Mesendoderm (in vitro differentiated cells): Measurements from ENCODE around the gene SLC35B3. TPM values are rescaled to one million over a fixed set of nuclear protein-coding genes. Genes with fewer than 3 reads are reported as not detected.

Experiments
- DNase-seq: peaks from one replicate; pipeline ENCODE4 v3.0.0; 2013
- H2AK5ac ChIP-seq: 2 replicates; pipeline ENCODE4 v1.6.1; 2013; ENCODE audit warnings: low read length, inconsistent platforms
- H2BK120ac ChIP-seq: 2 replicates; pipeline ENCODE4 v1.6.1; 2013; ENCODE audit warnings: low read depth, mild to moderate bottlenecking, low read length, moderate library complexity, mixed read lengths
- H2BK15ac ChIP-seq: replicated peaks from 2 replicates; pipeline ENCODE4 v1.6.1; 2013; ENCODE audit warnings: low read depth, mild to moderate bottlenecking, moderate library complexity
- H2BK5ac ChIP-seq: 2 replicates; pipeline ENCODE4 v1.6.1; 2013; ENCODE audit warnings: low read length, inconsistent platforms
- H3K18ac ChIP-seq: 2 replicates; pipeline ENCODE4 v1.6.1; 2013; ENCODE audit warnings: mild to moderate bottlenecking, low read length, mixed read lengths
- H3K23ac ChIP-seq: one replicate; pipeline ENCODE4 v1.6.1; 2013; ENCODE audit warnings: low read length
- H3K27ac ChIP-seq: 2 replicates; pipeline ENCODE4 v1.5.1; 2013; ENCODE audit warnings: low read depth, mild to moderate bottlenecking, inconsistent platforms, low read length, moderate library complexity
- H3K27me3 ChIP-seq: 2 replicates; pipeline ENCODE4 v1.6.1; 2013; ENCODE audit warnings: low read length, control low read depth, mild to moderate bottlenecking, inconsistent platforms; ENCODE audit not compliant: insufficient read depth, poor library complexity
- H3K36me3 ChIP-seq: 2 replicates; pipeline ENCODE4 v1.6.1; 2013; ENCODE audit warnings: low read length, inconsistent platforms; ENCODE audit not compliant: control insufficient read depth, insufficient read depth
- H3K4ac ChIP-seq: one replicate; pipeline ENCODE4 v1.6.1; 2013; ENCODE audit warnings: low read depth, mild to moderate bottlenecking, low read length, moderate library complexity
- H3K4me1 ChIP-seq: 2 replicates; pipeline ENCODE4 v1.6.1; 2013; ENCODE audit warnings: low read depth, low read length, inconsistent platforms; ENCODE audit not compliant: control insufficient read depth
- H3K4me2 ChIP-seq: 2 replicates; pipeline ENCODE4 v1.6.1; 2013; ENCODE audit warnings: low read length
- H3K4me3 ChIP-seq: 2 replicates; pipeline ENCODE4 v1.5.1; 2013; ENCODE audit warnings: mild to moderate bottlenecking, low read length
- H3K56ac ChIP-seq: one replicate; pipeline ENCODE4 v1.6.1; 2013; ENCODE audit warnings: low read length
- H3K79me1 ChIP-seq: 2 replicates; pipeline ENCODE4 v1.6.1; 2013; ENCODE audit warnings: low read length, inconsistent platforms
- H3K79me2 ChIP-seq: 2 replicates; pipeline ENCODE4 v1.6.1; 2013; ENCODE audit warnings: mild to moderate bottlenecking, low read length; ENCODE audit not compliant: control insufficient read depth, insufficient read depth
- H3K9ac ChIP-seq: 2 replicates; pipeline ENCODE4 v1.6.1; 2013; ENCODE audit warnings: low read length, inconsistent platforms
- H4K5ac ChIP-seq: one replicate; pipeline ENCODE4 v1.6.1; 2013; ENCODE audit warnings: low read length
- H4K8ac ChIP-seq: one replicate; pipeline ENCODE4 v1.6.1; 2013; ENCODE audit warnings: low read depth, mild to moderate bottlenecking, control low read depth, low read length, moderate library complexity
- WGBS: extraction: QIAGEN DNeasy Blood & Tissue Kit; methylation state at CpG from one replicate; pipeline ENCODE4 v1.1.7; 2013; ENCODE audit warnings: low lambda C conversion rate, missing lambda C conversion rate; ENCODE audit not compliant: insufficient coverage; ENCODE audit errors: extremely low coverage; 5-methylcytosine and 5-hydroxymethylcytosine counted together
- polyA plus RNA-seq, 2 experiments: library from polyadenylated mRNA; stranded (reverse); fragments of 200-250 nt; gene quantifications; one replicate each; pipeline ENCODE4 v1.2.3, GENCODE V29; 2013

The SLC35B3 gene
- polyA plus RNA-seq (2013, experiment 1 of 2): 8.5 TPM
- polyA plus RNA-seq (2013, experiment 2 of 2): 8.5 TPM

DNA sequence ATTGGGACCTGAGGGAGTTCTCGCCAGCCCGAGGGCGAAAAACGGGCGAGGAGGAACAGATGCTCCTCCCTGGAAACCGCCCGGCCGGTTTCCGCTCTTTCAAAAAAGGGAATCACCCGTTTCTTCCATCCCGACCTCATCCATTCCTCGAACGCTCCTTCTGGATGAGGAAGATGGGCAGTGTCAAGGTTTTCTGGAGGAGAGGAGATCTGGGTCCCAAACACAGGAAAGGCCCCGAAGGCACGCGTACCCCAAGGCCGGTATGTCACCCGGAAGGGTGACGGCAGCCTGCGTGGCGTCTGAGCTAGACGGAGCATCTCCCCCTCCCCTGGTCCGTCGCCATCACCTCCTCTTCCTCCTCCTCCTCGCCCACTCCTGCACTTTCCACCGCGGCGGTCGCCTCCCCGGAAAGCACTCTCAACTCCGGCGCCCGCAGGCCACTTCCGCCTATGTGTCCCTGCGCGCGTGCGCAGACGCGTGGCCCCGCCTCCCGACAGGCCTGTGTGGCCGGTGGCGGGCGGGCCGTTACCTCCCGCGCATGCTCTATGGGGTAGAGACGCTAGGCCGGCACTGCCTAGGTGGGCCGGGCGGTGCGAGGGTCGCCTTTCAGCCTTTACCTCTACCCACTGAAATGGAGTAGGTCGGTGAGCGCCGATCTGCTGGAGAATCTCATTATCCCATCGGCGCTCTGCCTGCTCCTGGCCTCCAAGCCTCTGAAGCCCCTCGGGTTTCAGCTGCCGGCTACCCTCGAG lies at the start of gene SLC35B3:
Gene SLC35B3, minus strand, starts transcription at position 453 of the 752 bp plus-strand sequence.
- Histone ChIP-seq H4K5ac (peak within 1 kb of the TSS; percentile 85), H3K27ac (peak within 1 kb of the TSS; percentile 63), H2BK5ac (no peak within 1 kb of the TSS), H3K79me2 (peaks cover 8% of the 10 kb centered on the region), H3K36me3 (no peaks in the 10 kb centered on the region), H3K9ac (peak within 1 kb of the TSS; percentile 96), H3K4me2 (peak within 1 kb of the TSS; percentile 49), H3K4ac (peak within 1 kb of the TSS; percentile 87), H2BK120ac (no peak within 1 kb of the TSS), H3K56ac (peak within 1 kb of the TSS; percentile 97), H3K23ac (peak within 1 kb of the TSS; percentile 59), H3K4me1 (peaks cover 3% of the 10 kb centered on the region), H3K18ac (peak within 1 kb of the TSS; percentile 72), H3K79me1 (no peaks in the 10 kb centered on the region), H3K4me3 (peak within 1 kb of the TSS; percentile 96), H3K27me3 (no peaks in the 10 kb centered on the region), H2BK15ac (no peak within 1 kb of the TSS), H4K8ac (no peak within 1 kb of the TSS), H2AK5ac (peak within 1 kb of the TSS; percentile 41)
- peak; percentile 95 for DNase-seq
- WGBS: no CpG with 5 or more reads among the region's 62 CpGs

- H3K36me3 ChIP-seq: no peaks in the 10 kb centered on the region
- H3K27ac ChIP-seq: no peak overlapping the region
- H3K79me2 ChIP-seq: no peaks in the 10 kb centered on the region
- no peak overlapping the region for H4K8ac ChIP-seq
- WGBS: 100% methylated on average over 1 of the region's 1 CpG
- no peak overlapping the region for H2BK120ac ChIP-seq
- no peak overlapping the region for H2AK5ac ChIP-seq
- no peak overlapping the region for H3K23ac ChIP-seq
- H2BK15ac ChIP-seq: no peak overlapping the region
- no peak overlapping the region for H2BK5ac ChIP-seq
- H3K4me1 ChIP-seq: no peaks in the 10 kb centered on the region
- H4K5ac ChIP-seq: no peak overlapping the region
- H3K4me3 ChIP-seq: no peak overlapping the region
- no peak for DNase-seq
- H3K79me1 ChIP-seq: no peaks in the 10 kb centered on the region
- H3K4me2 ChIP-seq: no peak overlapping the region
- H3K4ac ChIP-seq: no peak overlapping the region
- no peak overlapping the region for H3K18ac ChIP-seq
- H3K27me3 ChIP-seq: no peaks in the 10 kb centered on the region
- H3K9ac ChIP-seq: no peak overlapping the region
- no peak overlapping the region for H3K56ac ChIP-seq
Observed at GRCh38 chr6:8483650-8484049, 48.3 kb upstream of the SLC35B3 start.

DNA sequence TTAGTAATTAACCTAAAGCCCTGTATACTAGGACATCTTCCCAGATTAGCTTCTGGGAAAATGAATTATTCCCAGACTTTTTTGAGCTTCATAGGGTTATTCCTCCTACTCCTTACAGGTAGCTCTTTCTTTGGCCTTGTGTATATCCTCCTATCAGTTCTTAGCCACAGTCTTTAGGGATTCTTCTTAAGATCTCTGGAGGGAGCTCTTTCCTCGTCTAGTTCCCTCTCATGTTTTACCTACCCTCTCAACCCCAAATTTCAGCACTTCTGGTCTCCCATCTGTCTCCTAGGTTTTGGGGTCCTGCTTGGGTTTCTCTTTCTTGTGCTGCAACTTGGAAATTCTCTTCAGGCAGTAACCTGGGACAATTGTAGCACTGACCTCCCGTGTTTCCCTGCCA lies 46.4 kb upstream of the SLC35B3 start:
- peak; percentile 72 for DNase-seq
- no peak overlapping the region for H3K4me2 ChIP-seq
- H4K5ac ChIP-seq: no peak overlapping the region
- no peak overlapping the region for H3K4ac ChIP-seq
- no peaks in the 10 kb centered on the region for H3K36me3 ChIP-seq
- no peak overlapping the region for H3K56ac ChIP-seq
- H3K79me2 ChIP-seq: no peaks in the 10 kb centered on the region
- no peaks in the 10 kb centered on the region for H3K27me3 ChIP-seq
- no CpG with 5 or more reads among the region's 2 CpGs for WGBS
- no peak overlapping the region for H2AK5ac ChIP-seq
- no peak overlapping the region for H3K4me3 ChIP-seq
- H3K18ac ChIP-seq: no peak overlapping the region
- no peak overlapping the region for H3K27ac ChIP-seq
- no peak overlapping the region for H3K9ac ChIP-seq
- no peak overlapping the region for H2BK5ac ChIP-seq
- no peak overlapping the region for H2BK120ac ChIP-seq
- no peak overlapping the region for H2BK15ac ChIP-seq
- H3K79me1 ChIP-seq: no peaks in the 10 kb centered on the region
- H3K23ac ChIP-seq: no peak overlapping the region
- no peaks in the 10 kb centered on the region for H3K4me1 ChIP-seq
- H4K8ac ChIP-seq: no peak overlapping the region

- Histone ChIP-seq H4K8ac (no peak overlapping the region), H3K23ac (no peak overlapping the region), H3K36me3 (no peaks in the 10 kb centered on the region), H3K4me2 (no peak overlapping the region), H3K79me2 (no peaks in the 10 kb centered on the region), H3K27ac (no peak overlapping the region), H3K56ac (no peak overlapping the region), H3K79me1 (no peaks in the 10 kb centered on the region), H3K18ac (no peak overlapping the region), H3K4ac (no peak overlapping the region), H2AK5ac (no peak overlapping the region), H2BK15ac (no peak overlapping the region), H2BK5ac (no peak overlapping the region), H3K4me3 (no peak overlapping the region), H2BK120ac (no peak overlapping the region), H3K27me3 (no peaks in the 10 kb centered on the region), H3K9ac (no peak overlapping the region), H3K4me1 (no peaks in the 10 kb centered on the region), H4K5ac (no peak overlapping the region)
- WGBS: no CpG with 5 or more reads among the region's 1 CpG
- DNase-seq: no peak
Observed at GRCh38 chr6:8478418-8478817, 43.1 kb upstream of the SLC35B3 start.

GRCh38 chr6:8476656-8477055 lies 41.3 kb upstream of the SLC35B3 start:
- Histone ChIP-seq H2AK5ac (no peak overlapping the region), H3K27me3 (no peaks in the 10 kb centered on the region), H3K9ac (no peak overlapping the region), H3K4me1 (no peaks in the 10 kb centered on the region), H2BK5ac (no peak overlapping the region), H3K27ac (no peak overlapping the region), H3K18ac (no peak overlapping the region), H3K23ac (no peak overlapping the region), H3K79me1 (no peaks in the 10 kb centered on the region), H3K36me3 (no peaks in the 10 kb centered on the region), H4K8ac (no peak overlapping the region), H3K56ac (no peak overlapping the region), H3K79me2 (no peaks in the 10 kb centered on the region), H3K4ac (no peak overlapping the region), H3K4me2 (no peak overlapping the region), H2BK15ac (no peak overlapping the region), H2BK120ac (no peak overlapping the region), H4K5ac (no peak overlapping the region), H3K4me3 (no peak overlapping the region)
- no peak for DNase-seq
- no CpG with 5 or more reads among the region's 1 CpG for WGBS
